GM12874 (cell line): ENCODE measurements around the gene RTN4R.

Experiments
- TF ChIP-seq, protein P1 (sequence below): IDR thresholded peaks from 2 replicates; pipeline ENCODE4 v1.5.1; 2011; ENCODE audit warnings: low read depth, mild to moderate bottlenecking, control low read depth, low read length, moderate library complexity; ENCODE audit not compliant: insufficient read depth

Gene RTN4R

DNA sequence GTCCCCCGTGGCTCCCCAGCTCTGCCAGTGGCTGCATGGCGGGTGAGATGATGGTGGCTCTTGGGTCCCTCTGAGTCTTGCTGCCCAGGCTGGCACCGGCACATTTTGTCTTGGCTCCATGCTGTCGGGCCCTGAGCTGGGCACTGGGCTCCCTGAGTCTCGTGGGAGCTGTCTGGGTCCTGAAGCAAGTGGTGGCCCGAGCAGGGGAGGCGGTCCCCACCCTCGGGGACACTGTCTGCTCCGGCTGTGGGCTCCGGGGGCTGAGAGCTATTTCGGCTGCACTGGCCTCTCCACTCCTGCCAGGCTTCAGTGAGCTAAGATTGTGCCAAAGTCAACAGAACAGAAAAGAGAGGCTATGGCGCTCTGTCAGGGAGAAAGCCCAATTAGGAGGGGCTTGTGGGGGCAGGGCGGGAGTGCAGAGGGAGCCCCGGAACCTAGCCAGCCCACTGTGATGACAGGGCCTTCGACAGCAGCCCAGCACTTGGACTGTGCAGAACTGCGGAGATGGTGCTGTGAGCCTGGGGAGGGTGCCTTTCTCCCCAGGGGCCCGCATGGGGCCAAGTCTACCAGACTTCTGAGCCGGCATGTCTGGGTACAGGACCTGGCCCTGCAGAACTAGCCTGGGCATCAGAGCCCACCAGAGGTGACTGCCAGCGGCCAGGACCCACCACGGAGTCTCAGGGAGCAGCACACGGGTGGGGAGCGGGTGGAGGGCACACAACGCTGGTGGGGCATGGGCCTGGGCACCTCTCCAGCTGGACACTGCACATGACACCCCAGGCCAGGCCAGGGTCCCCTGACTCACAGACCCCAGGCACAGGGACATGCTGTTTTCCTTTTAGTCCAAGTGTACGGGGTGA, 38.0 kb downstream of the RTN4R start:
- TF ChIP-seq, protein P1, sequence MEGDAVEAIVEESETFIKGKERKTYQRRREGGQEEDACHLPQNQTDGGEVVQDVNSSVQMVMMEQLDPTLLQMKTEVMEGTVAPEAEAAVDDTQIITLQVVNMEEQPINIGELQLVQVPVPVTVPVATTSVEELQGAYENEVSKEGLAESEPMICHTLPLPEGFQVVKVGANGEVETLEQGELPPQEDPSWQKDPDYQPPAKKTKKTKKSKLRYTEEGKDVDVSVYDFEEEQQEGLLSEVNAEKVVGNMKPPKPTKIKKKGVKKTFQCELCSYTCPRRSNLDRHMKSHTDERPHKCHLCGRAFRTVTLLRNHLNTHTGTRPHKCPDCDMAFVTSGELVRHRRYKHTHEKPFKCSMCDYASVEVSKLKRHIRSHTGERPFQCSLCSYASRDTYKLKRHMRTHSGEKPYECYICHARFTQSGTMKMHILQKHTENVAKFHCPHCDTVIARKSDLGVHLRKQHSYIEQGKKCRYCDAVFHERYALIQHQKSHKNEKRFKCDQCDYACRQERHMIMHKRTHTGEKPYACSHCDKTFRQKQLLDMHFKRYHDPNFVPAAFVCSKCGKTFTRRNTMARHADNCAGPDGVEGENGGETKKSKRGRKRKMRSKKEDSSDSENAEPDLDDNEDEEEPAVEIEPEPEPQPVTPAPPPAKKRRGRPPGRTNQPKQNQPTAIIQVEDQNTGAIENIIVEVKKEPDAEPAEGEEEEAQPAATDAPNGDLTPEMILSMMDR, result no peak

- TF ChIP-seq, protein P1, result no peak
These were observed 39.2 kb downstream of the RTN4R start for GRCh38 chr22:20228939-20229272.

DNA sequence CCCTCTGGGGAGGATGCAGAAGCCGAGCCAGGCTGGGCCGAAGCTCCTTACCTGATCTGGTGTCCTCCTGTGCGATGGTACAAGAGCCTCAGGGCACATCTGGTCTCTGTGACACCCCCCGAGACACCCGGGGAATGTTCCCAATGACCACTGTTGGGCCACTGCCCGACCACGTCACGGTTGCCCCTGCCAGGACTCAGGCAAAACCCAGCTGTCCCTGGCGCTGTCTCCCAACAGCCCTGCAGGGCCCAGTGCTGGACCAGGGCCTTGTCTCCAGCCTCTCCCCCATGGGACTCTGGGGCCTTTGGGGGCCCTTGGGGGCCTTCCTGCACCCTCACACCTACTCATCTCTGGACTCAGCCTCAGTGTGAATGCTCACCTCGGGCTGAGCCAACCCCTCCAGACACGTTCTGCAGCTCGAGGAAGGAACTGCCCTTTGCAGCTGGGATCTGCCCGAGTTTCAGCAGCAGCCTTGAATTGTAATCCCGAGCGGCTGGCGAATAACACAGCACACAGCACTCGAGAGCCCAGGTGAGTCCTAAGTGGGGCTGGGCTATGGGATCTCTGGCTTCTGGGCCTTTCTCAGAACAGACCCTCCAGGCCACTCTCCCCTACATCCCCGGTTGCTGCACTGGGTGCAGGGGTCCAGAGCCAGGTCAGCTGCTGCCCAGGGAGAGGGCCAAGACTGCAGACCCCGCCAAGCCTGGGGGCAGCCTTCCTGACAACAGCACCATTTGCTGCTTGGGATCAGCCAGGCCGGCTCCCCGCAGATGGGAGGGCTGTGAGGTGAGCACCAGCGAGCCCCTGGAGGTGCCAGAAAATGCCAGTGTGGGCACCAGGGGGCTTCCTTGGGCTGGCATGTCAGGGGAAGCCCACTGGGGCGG, 39.8 kb downstream of the RTN4R start:
- TF ChIP-seq, protein P1, result no peak

DNA sequence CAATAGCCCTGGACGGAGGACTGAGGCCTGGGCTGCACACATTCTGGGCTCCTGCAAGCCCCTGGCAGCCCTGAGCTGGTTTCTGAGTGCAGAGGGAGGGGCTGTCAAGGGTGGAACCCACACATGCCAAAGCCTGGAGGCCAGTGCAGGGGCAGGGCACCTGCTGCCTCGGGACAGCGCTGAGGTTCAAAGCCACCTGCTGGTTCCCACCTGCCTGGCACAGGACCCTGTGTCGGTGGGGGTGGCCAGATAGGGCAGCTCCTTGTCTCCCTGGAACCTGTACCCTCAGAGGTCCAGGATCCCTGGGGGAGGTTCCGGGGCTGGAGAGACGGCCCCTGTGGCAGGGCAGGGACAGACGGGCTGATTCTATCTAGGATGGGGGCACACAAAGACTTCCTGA, 40.8 kb downstream of the RTN4R start:
- TF ChIP-seq, protein P1, result no peak

DNA sequence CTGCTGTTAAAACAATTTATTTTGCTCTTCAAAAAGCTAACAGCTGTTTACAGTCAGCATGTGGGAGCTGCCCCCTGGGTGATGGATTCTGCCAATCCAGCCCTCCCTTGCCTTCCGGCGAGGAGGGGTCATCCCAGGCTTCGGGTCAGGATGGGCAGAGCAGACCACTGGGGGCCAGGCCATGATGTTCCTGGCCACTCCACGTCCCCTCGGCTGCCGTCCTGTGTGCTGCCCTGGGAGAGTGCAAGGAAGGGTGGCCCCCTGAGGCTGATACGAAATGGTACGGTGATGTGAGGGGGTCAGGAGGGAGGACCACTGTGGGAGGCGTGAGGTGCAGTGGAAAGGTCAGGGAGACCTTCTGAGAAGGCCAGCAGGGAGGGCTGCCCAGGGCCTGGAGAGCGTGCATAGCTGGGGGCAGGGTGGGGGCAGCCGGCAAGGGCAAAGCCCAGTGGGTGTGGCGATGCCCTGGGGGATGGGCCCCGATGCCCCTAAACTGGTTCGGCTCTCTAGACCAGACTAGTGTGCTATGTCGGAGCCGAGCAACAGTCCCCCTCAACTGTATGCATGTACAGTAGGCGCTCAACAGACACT, 41.3 kb downstream of the RTN4R start:
- TF ChIP-seq, protein P1, result no peak

- TF ChIP-seq, protein P1, result no peak
These were observed 41.9 kb downstream of the RTN4R start for GRCh38 chr22:20226077-20226716.

- TF ChIP-seq, protein P1, result no peak
These were observed 42.5 kb downstream of the RTN4R start for GRCh38 chr22:20225693-20225966.
